Measurements from ENCODE around the gene PMM2.

- TF ChIP-seq POLR2AphosphoS5 (IDR thresholded peaks at IDR 0.05; ENCODE audit: low read depth, low read length), result no peak
- no peak for TF ChIP-seq REST (IDR thresholded peaks at IDR 0.05; ENCODE audit: insufficient read depth in 1 of 2, low read depth in 2 of 2, low read length in 2 of 2)
- no peak for TF ChIP-seq TAF1 (IDR thresholded peaks at IDR 0.05; ENCODE audit: borderline replicate concordance, insufficient read depth, low read length)
Observed at GRCh38 chr16:8795818-8796217, 1.8 kb upstream of the PMM2 start.

Data from PFSK-1 (cell line).